Measurements from ENCODE around the gene C6orf120.

- TF ChIP-seq, protein P1, sequence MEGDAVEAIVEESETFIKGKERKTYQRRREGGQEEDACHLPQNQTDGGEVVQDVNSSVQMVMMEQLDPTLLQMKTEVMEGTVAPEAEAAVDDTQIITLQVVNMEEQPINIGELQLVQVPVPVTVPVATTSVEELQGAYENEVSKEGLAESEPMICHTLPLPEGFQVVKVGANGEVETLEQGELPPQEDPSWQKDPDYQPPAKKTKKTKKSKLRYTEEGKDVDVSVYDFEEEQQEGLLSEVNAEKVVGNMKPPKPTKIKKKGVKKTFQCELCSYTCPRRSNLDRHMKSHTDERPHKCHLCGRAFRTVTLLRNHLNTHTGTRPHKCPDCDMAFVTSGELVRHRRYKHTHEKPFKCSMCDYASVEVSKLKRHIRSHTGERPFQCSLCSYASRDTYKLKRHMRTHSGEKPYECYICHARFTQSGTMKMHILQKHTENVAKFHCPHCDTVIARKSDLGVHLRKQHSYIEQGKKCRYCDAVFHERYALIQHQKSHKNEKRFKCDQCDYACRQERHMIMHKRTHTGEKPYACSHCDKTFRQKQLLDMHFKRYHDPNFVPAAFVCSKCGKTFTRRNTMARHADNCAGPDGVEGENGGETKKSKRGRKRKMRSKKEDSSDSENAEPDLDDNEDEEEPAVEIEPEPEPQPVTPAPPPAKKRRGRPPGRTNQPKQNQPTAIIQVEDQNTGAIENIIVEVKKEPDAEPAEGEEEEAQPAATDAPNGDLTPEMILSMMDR (IDR thresholded peaks at IDR 0.05) = no peak
- TF ChIP-seq EP300 (IDR thresholded peaks at IDR 0.05) (no peak), POLR2A (IDR thresholded peaks at IDR 0.05; ENCODE audit: low read depth) (no peak), POLR2AphosphoS5 (IDR thresholded peaks at IDR 0.05) (no peak)
Observed at GRCh38 chr6:169678342-169678741, 23.6 kb upstream of the C6orf120 start.

Data from esophagus muscularis mucosa (tissue), 4 donors.